Tibial nerve (tissue), 4 donors: ENCODE measurements around the gene RPRD2. TPM values are rescaled to one million over a fixed set of nuclear protein-coding genes. Genes with fewer than 3 reads are reported as not detected.
A peak's percentile ranks its signal among the peaks of the same experiment; 100 is the strongest.

Source experiments
- DNase-seq, 2 donors: peaks; one replicate each; pipeline ENCODE4 v3.0.0-alpha.2; 2019; ENCODE audit warnings: low spot score in 2 of 2
- H3K27ac ChIP-seq, 4 donors: fragments of 200-600 bp; sonication (generic) in 3 of 4; one replicate each; pipeline ENCODE4 v1.5.1; 2017 to 2019; ENCODE audit warnings: mild to moderate bottlenecking in 1 of 4
- H3K27me3 ChIP-seq, 2 donors: fragments of 200-600 bp; sonication (generic) in 1 of 2; one replicate each; pipeline versions ENCODE4 v1.5.1 to v1.6.0; 2017 to 2019
- H3K36me3 ChIP-seq, 3 donors: fragments of 200-600 bp; sonication (generic); one replicate each; pipeline ENCODE4 v1.5.1; 2018 to 2019
- H3K4me1 ChIP-seq, 4 donors: fragments of 200-600 bp; sonication (generic) in 3 of 4; one replicate each; pipeline ENCODE4 v1.5.1; 2017 to 2019
- H3K4me3 ChIP-seq, 4 donors: fragments of 200-600 bp; sonication (generic) in 3 of 4; one replicate each; pipeline ENCODE4 v1.5.1; 2017 to 2019; ENCODE audit warnings: mild to moderate bottlenecking in 1 of 4, moderate library complexity in 1 of 4
- H3K9me3 ChIP-seq, 4 donors: fragments of 200-600 bp; sonication (generic) in 3 of 4; one replicate each; pipeline ENCODE4 v1.5.1; 2017 to 2019
- CTCF ChIP-seq, 5 experiments: fragments of 200-600 bp in 3 of 5; fragments of 450-650 bp in 2 of 5; sonication (generic) in 3 of 5; IDR thresholded peaks; one replicate each; pipeline ENCODE4 v1.5.1; 2016 to 2019; ENCODE audit warnings: antibody characterized with exemption in 5 of 5, mild to moderate bottlenecking in 3 of 5, moderate library complexity in 2 of 5
- EP300 ChIP-seq, 2 donors: sonication (generic); formaldehyde crosslinking; IDR thresholded peaks; one replicate each; pipeline ENCODE4 v1.6.1; 2017; ENCODE audit warnings: antibody characterized with exemption in 2 of 2, mild to moderate bottlenecking in 1 of 2
- POLR2A ChIP-seq, 2 donors: fragments of 450-650 bp; IDR thresholded peaks; one replicate each; pipeline ENCODE4 v1.6.1; 2017; ENCODE audit warnings: antibody characterized with exemption in 2 of 2, mild to moderate bottlenecking in 2 of 2, moderate library complexity in 2 of 2
- WGBS, 2 donors: methylation state at CpG; one replicate each; pipeline ENCODE4 v1.1.5; 2018; 5-methylcytosine and 5-hydroxymethylcytosine counted together
- total RNA-seq, 4 donors: library from RNA; depleted of rRNA; stranded (reverse); fragments of >200 nt; gene quantifications; one replicate each; pipeline ENCODE4 v1.1.0, GENCODE V29; 2016

Gene RPRD2
- total RNA-seq, 4 donors from 2014 or later = 16.2 to 27.6 (median 24.8) TPM

- 88 to 91% methylated on average over 2 of the region's 2 CpGs for WGBS, 2 donors
- TF ChIP-seq CTCF (IDR thresholded peaks at IDR 0.05) (no peak), EP300 (IDR thresholded peaks at IDR 0.05) (no peak), POLR2A (IDR thresholded peaks at IDR 0.05) (no peak)
- Histone ChIP-seq H3K4me1 (peaks cover 0 to 56% (median 19%) of the 10 kb centered on the region in 4 donors), H3K4me3 (no peak overlapping the region), H3K36me3 (no peaks in the 10 kb centered on the region), H3K27me3 (no peaks in the 10 kb centered on the region), H3K9me3 (no peaks in the 10 kb centered on the region), H3K27ac (peak overlapping the region in 1 of 4 donors; percentile 5)
- no peak for DNase-seq
Measured at GRCh38 chr1:150408800-150409199, 44.9 kb downstream of the RPRD2 start.

- WGBS, 2 donors = 64 to 67% methylated on average over 12 of the region's 12 CpGs
- Histone ChIP-seq H3K9me3 (no peaks in the 10 kb centered on the region), H3K4me3 (no peak overlapping the region)
Measured at GRCh38 chr1:150409504-150410362, 45.8 kb downstream of the RPRD2 start.

GRCh38 chr1:150410582-150411101 is 46.7 kb downstream of the RPRD2 start:
- 40 to 52% methylated on average over 6 of the region's 6 CpGs for WGBS, 2 donors
- Histone ChIP-seq H3K4me1 (peaks cover 0 to 46% (median 18%) of the 10 kb centered on the region in 4 donors), H3K36me3 (no peaks in the 10 kb centered on the region), H3K27ac (peak overlapping the region in 2 of 4 donors; percentile 63), H3K27me3 (no peaks in the 10 kb centered on the region), H3K4me3 (no peak overlapping the region), H3K9me3 (no peaks in the 10 kb centered on the region)
- peak in 1 of 2 donors; percentile 61 for TF ChIP-seq EP300 (IDR thresholded peaks at IDR 0.05)
- TF ChIP-seq CTCF (IDR thresholded peaks at IDR 0.05) = no peak
- no peak for DNase-seq

More at GRCh38 chr1:150409504-150410362, 45.8 kb downstream of the RPRD2 start:
- no peaks in the 10 kb centered on the region for H3K27me3 ChIP-seq
- H3K27ac ChIP-seq = peak overlapping the region in 3 of 4 donors; percentile 15 to 63 (median 63)
- H3K36me3 ChIP-seq = no peaks in the 10 kb centered on the region
- TF ChIP-seq EP300 (IDR thresholded peaks at IDR 0.05) (no peak), POLR2A (IDR thresholded peaks at IDR 0.05) (no peak), CTCF (IDR thresholded peaks at IDR 0.05) (no peak)
- H3K4me1 ChIP-seq = peaks cover 0 to 54% (median 19%) of the 10 kb centered on the region in 4 donors
- DNase-seq = no peak

- no peaks in the 10 kb centered on the region for H3K9me3 ChIP-seq
- no peak for DNase-seq
- TF ChIP-seq EP300 (IDR thresholded peaks at IDR 0.05) = no peak
- TF ChIP-seq POLR2A (IDR thresholded peaks at IDR 0.05) = no peak
- no peak for TF ChIP-seq CTCF (IDR thresholded peaks at IDR 0.05)
- H3K27ac ChIP-seq = no peak overlapping the region
- no peak overlapping the region for H3K4me3 ChIP-seq
- peaks cover 0 to 21% (median 9%) of the 10 kb centered on the region in 4 donors for H3K4me1 ChIP-seq
- no peaks in the 10 kb centered on the region for H3K27me3 ChIP-seq
- WGBS, 2 donors = 93 to 94% methylated on average over 4 of the region's 4 CpGs
- H3K36me3 ChIP-seq = peaks cover 0 to 18% (median 0%) of the 10 kb centered on the region in 3 donors
Measured at GRCh38 chr1:150414592-150414991, 50.6 kb downstream of the RPRD2 start.

GRCh38 chr1:150415800-150416199 is 51.9 kb downstream of the RPRD2 start:
- 86 to 88% methylated on average over 3 of the region's 3 CpGs for WGBS, 2 donors
- no peak for TF ChIP-seq EP300 (IDR thresholded peaks at IDR 0.05)
- TF ChIP-seq CTCF (IDR thresholded peaks at IDR 0.05) = no peak
- no peak for TF ChIP-seq POLR2A (IDR thresholded peaks at IDR 0.05)
- Histone ChIP-seq H3K27me3 (no peaks in the 10 kb centered on the region), H3K36me3 (peaks cover 0 to 25% (median 0%) of the 10 kb centered on the region in 3 donors), H3K4me1 (peaks cover 0 to 13% (median 0%) of the 10 kb centered on the region in 4 donors), H3K27ac (no peak overlapping the region), H3K9me3 (no peaks in the 10 kb centered on the region), H3K4me3 (no peak overlapping the region)
- DNase-seq = no peak
